NCI-H2196 (cell line): ENCODE measurements around the gene AAGAB.
"Not testable (repeated sequence)": the region's sequence is repeated elsewhere in the genome, so short reads cannot be mapped to it uniquely, and the experiment has no call there.

ENCODE experiments used
- DNase-seq: peaks from one replicate; lab custom pipeline; 2025; ENCODE audit not compliant: unreplicated experiment; lab: John Stamatoyannopoulos, UW

AAGAB gene

DNA sequence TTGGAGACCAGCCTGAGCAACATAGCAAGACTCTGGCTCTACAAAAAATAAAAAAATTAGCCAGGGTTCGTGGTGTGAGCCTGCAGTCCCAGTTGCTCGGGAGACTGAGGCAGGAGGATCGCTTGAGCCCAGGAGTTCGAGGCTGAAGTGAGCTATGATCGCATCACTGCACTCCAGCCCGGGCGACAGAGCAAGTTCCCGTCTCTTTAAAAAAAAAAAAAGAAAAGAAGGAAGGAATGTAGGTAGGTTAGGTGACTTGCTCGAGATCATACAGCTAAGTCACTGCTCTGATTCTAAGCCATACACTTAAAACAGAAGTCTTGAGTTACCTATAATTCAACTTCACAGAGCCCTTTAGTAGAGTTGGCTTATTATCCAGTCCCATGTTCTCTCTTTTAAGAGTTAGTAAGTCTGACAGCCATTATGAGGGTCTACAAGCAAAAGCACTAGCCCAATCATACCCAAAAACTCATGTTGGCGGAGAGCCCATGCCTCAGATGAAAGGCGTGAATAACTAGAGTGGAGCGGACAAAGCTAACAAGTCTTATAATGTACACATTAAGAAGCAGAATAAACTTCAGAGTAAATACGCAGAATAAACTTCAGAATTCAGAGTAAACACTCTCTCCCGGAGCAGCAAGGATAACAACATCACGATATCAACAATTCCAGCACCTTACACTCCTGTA, 768 bp downstream of the AAGAB start:
- no peak for DNase-seq

DNA sequence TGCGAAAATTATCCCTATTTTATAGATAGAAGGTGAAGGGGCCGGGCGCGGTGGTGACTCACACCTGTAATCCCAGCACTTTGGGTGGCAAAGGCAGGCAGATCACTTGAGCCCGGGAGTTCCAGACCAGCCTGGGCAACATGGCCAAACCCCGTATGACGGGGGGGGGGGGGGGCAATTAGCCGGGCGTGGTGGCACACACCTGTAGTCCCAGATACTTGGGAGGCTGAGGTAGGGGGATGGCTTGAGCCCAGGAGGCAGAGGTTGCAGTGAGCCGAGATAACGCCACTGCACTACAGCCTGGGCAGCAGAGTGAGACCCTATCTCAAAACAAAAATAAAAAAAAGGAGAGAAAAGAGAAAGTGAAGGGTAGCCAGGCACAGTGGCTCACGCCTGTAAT, 1.4 kb downstream of the AAGAB start:
- no peak for DNase-seq

DNA sequence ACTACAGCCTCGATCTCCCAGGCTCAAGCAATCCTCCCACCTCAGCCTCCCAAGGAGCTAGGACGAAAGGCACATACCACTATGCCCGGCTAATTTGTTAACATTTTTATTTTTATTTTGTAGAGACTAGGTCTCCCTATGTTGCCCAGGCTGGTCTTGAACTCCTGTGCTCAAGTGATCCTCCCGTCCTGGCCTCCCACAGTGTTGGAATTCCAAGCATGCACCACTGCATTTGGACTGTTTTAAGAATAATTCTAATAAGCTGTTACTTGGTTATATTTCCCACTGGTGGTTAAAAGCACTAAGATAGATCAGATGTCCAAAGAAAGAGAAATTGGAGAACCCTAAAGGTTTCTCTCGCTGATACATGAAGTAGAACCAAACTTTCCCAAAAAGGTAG, 3.1 kb downstream of the AAGAB start:
- no peak for DNase-seq

GRCh38 chr15:67249830-67250229, 4.6 kb downstream of the AAGAB start:
- DNase-seq = no peak

DNA sequence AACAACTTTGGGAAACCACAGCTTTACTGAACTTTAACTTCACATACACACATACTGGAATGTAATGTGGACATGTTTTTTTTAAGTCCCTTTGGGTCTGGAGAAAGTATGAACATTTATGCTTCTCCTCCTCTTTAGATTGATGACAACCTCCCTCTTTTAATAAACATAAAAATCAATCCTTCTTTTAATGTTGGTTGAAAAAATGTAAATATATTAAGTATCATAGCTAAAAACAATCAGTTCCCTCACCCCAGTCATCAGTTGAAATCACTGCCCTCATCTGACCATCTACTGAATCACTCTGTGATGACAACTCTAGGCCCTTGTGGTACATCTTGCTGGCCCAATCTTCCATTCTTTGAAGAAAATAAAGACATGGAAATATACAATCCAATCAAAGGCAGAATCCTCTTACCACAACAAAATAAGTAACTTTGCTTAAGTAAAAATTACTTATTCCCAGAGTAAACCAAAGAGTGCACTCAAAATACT, 6.4 kb downstream of the AAGAB start:
- DNase-seq = no peak

DNA sequence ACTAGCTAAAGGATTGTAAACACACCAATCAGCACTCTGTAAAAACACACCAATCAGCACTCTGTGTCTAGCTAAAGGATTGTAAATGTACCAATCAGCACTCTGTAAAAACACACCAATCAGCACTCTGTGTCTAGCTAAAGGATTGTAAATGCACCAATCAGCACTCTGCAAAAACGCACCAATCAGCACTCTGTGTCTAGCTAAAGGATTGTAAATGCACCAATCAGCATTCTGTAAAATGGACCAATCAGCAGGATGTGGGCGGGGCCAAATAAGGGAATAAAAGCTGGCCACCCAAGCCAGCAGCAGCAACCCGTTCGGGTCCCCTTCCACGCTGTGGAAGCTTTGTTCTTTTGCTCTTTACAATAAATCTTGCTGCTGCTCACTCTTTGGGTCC, 7.9 kb downstream of the AAGAB start:
- DNase-seq = not testable (repeated sequence)

DNA sequence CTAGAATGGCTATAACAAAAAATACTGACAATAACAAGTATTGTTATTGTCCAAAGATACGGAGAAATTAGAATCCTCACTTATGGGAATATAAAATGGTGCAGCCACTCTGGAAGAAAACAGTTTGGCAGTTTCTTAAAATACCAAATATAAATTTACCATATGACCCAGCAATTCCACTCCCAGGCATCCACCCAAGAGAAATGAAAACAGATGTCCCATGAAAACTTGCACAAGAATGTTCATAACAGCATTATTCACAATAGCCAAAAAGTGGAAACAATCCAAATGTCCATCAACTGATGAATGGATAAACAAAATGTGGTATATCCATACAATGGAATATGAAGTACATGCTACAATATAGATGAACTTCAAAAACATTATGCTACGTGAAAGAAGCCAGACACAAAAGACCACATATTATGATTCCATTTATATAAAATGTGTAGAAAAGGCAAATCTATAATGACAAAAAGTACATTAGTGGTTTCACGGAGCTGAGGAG, 9.4 kb downstream of the AAGAB start:
- no peak for DNase-seq

DNA sequence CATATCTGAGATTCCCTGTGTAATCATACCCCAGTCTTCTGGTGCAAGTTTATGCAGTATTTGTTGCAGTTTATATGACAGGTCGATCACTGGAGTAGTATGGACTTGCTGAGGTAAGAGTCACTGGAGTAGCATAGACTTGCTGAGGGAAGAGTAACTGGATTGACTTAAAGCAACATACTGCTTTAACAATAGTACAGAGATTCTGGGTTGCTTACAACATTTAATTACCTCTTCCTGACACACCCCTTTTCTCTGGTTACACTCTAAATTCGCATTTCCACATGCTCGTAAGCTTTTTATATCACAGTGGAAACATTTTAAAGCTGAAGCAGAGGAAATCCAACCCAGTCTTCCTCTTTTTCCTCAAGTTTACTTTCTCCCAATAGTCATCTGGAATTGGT, 11.8 kb downstream of the AAGAB start:
- no peak for DNase-seq

DNA sequence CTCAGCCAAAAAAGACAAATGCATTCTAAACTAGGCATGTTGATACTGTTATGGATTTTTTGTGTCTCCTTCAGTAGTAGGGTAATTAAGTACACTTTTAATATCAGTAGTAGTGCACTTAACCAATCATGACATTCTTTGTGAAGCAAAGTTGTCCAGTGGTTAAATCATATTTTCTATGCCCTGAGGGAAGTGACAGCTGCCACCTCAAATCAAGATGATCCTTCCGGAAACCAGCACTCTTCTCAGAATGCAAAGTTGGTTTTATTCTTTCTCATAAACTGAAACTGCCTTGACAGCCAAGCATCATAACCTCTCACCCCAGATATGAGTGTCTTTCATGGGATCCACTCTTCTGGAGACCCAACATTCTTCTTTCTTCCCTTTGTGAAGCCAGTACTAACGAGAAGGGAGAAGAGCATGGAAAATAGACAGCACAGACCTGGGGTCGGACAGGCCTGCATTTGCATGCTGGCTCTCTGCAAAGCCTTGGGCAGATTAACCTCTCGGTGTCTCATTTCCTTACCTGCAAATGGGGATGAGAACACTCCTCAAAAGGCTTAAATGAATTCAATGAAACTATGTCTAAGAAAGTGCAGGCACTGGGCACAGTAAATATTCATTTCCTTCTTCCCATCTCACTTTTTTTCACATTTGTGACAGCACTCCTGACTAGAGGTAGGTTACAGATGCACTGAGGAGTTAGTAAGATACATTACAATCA, 13.2 kb downstream of the AAGAB start:
- no peak for DNase-seq

DNA sequence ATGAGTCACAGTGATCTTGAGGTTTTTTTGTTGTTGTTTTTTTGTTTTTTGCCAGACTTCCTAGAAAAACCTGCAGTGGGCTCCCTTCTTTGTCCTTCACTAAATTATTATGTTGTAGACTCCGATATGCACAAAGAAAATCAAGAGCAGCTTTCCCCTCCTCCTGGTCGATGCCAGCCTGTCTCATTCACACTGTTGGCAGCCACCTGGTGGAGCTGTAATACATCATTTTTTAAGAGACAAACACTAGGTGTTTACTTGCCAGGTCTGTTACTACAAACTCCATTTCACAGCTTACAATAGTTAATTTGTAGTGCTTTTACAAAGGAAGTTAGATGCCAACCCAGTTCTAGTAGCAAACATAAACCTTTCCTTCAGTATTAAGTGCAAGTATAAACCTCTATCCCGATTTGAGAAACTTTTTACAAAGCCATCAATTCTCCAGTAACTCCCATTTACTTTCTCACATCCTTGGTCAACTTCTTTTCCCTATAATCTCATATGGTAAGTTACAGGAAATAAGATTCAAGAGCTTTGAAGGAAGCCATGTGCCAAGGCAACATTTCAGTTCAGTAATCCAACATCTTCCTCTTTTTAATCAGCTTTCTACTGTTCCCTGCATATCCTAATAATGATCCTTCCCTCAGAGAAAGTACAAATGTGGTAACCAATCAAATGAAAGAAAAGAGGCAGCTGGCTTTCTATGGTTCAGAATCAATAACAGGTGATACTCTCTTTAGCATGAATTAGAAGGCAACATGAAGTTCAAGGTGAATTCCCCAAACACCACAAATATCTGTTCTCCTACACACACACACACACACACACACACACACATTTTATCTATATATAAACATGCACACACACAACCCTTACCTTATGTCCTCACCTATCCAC, 14.0 kb downstream of the AAGAB start:
- peak; percentile 32 for DNase-seq

DNA sequence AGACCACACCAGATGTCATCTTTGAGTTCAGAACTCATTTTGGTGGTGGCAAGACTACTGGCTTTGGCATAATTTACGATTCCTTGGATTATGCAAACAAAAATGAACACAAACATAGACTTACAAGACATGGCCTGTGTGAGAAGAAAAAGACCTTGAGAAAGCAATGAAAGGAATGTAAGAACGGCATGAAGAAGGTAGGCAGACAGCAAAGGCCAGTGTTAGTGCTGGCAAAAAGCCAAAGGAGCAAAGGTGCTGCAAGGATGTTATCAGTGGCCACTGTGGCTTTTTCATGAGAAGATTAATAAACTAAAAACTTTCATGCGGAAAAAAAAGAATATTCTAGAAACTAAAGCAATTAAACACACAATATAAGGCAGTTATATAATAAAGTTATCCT, 21.9 kb downstream of the AAGAB start:
- no peak for DNase-seq

DNA sequence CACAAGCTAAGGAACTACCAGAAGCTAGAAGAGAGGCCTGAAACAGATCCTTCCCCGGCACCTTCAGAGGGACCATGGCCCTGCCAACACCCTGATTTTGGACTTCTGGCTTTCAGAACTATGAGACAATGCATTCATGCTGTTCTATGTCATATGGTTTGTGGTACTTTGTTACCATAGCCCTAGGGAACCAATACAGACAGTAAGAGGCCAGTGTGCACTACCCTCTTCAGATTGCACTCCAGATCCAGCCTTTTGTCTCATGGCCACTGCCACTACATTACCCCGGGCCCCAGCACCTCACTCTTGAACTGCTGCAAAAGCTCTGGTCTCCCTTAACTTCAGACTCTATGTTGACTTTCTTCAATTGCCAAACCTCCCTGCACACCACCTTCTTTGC, 24.0 kb downstream of the AAGAB start:
- DNase-seq = no peak

DNA sequence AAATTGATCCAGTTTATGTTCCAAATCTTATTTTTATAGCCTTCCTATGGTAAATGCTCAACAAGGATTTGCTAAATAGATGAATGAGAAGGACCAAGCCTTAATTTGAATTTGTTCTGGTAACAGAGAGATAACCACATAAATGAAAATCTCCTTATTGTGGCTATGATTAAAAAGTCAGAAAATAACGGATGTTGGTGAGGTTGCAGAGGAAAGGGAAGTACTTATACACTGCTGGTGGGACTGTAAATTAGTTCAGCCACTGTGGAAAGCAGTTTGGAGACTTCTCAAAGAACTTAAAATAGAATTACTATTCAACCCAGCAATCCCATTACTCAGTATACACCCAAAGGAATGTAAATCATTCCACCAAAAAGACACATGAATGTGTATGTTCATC, 26.2 kb downstream of the AAGAB start:
- no peak for DNase-seq

- DNase-seq = no peak
Measured at GRCh38 chr15:67227846-67228245, 26.6 kb downstream of the AAGAB start.

DNA sequence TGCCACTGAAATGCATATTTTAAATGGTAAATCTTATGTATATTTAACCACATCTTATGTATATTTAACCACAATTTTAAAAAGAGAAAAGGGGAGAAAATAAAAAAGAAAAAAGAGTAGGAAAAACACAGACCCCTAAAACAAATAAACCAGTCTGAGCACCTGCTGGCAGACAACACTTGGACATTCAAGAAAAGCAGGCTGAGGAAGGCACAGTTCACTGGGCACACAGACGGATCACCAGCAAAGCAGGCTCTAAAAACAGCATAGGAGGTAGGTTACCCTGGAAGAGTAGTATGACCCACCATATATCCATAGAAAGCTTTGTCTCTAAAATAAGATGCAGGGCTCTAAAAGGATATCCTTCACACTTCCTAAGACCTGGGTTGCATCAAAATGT, 27.0 kb downstream of the AAGAB start:
- DNase-seq = no peak

- no peak for DNase-seq
Measured at GRCh38 chr15:67225336-67225735, 29.1 kb downstream of the AAGAB start.

DNA sequence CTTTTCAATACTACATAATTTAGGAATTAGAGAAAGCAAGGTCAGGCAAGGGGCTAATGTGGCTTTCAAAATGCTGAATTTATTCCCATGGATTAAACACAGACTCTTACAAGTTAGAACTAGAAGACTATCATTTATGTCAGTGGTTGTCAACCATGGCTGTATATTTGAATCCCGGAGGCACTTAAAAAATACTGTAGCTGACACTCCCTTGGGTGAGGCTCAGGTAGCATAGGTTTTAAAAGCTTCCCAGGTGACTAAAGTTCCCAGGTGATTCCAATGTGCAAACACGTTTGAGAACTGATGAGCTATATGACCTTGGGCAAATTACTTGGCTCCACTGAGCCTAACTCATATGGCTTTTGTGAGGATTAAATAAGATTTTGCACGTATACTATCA, 29.6 kb downstream of the AAGAB start:
- DNase-seq = no peak

DNA sequence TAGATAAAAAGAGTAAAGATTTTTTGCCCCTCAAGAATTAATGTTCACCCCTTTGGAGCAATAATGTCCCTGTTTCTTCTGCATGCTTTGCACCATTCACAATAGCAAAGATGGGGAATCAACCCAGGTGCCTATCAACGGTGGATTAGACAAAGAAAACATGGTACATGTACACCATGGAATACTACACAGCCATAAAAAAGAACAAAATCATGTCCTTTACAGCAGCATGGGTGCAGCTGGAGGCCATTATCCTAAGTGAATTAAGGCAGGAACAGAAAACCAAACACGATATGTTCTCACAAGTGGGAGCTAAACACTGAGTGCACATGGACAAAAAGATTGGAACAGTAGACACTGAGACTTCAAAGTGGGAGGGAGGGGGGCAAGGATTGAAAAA, 35.2 kb downstream of the AAGAB start:
- no peak for DNase-seq

GRCh38 chr15:67218428-67218827, 36.0 kb downstream of the AAGAB start:
- DNase-seq = no peak

DNA sequence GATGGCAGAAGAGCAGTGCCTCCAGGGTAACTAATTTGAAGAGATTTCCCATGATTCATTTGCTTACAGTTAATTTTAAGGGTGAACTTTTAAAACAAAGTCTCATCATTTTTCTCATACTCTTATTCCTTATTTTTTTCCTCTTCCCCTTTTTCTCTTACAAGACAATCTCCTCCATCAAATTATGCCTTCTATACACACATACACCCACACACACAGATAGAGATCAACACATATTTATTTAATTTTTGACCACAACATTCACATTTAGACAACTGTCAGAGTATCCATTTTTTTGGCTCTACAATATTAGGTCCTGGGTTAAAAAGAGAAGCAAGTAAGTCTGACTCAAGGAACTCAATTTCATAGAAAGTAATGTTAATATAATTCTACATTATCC, 37.6 kb downstream of the AAGAB start:
- no peak for DNase-seq

- no peak for DNase-seq
Measured at GRCh38 chr15:67215102-67215501, 39.4 kb downstream of the AAGAB start.
